ENCODE results near the gene VWA2.

- TF ChIP-seq YY1 (IDR thresholded peaks at IDR 0.05; ENCODE audit: low read depth) (no peak), TCF12 (IDR thresholded peaks at IDR 0.05; ENCODE audit: low read depth) (no peak), CREB1 (IDR thresholded peaks at IDR 0.05; ENCODE audit: low read depth) (no peak), EP300 (IDR thresholded peaks at IDR 0.05; ENCODE audit: borderline replicate concordance) (no peak), CEBPB (IDR thresholded peaks at IDR 0.05) (no peak), EGR1 (IDR thresholded peaks at IDR 0.05) (no peak), FOXM1 (IDR thresholded peaks at IDR 0.05; ENCODE audit: borderline replicate concordance, low read depth) (no peak), TAF1 (IDR thresholded peaks at IDR 0.05; ENCODE audit: low read depth) (no peak), RAD21 (IDR thresholded peaks at IDR 0.05; ENCODE audit: low read depth) (no peak), TEAD4 (IDR thresholded peaks at IDR 0.05) (no peak), NFIC (IDR thresholded peaks at IDR 0.05) (no peak), USF1 (IDR thresholded peaks at IDR 0.05) (no peak)
- TF ChIP-seq, protein P1, sequence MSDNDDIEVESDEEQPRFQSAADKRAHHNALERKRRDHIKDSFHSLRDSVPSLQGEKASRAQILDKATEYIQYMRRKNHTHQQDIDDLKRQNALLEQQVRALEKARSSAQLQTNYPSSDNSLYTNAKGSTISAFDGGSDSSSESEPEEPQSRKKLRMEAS (IDR thresholded peaks at IDR 0.05): no peak
- TF ChIP-seq, protein P2, sequence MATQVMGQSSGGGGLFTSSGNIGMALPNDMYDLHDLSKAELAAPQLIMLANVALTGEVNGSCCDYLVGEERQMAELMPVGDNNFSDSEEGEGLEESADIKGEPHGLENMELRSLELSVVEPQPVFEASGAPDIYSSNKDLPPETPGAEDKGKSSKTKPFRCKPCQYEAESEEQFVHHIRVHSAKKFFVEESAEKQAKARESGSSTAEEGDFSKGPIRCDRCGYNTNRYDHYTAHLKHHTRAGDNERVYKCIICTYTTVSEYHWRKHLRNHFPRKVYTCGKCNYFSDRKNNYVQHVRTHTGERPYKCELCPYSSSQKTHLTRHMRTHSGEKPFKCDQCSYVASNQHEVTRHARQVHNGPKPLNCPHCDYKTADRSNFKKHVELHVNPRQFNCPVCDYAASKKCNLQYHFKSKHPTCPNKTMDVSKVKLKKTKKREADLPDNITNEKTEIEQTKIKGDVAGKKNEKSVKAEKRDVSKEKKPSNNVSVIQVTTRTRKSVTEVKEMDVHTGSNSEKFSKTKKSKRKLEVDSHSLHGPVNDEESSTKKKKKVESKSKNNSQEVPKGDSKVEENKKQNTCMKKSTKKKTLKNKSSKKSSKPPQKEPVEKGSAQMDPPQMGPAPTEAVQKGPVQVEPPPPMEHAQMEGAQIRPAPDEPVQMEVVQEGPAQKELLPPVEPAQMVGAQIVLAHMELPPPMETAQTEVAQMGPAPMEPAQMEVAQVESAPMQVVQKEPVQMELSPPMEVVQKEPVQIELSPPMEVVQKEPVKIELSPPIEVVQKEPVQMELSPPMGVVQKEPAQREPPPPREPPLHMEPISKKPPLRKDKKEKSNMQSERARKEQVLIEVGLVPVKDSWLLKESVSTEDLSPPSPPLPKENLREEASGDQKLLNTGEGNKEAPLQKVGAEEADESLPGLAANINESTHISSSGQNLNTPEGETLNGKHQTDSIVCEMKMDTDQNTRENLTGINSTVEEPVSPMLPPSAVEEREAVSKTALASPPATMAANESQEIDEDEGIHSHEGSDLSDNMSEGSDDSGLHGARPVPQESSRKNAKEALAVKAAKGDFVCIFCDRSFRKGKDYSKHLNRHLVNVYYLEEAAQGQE (IDR thresholded peaks at IDR 0.05; ENCODE audit: low read depth): no peak
Observed at GRCh38 chr10:114252883-114253282, 13.8 kb downstream of the VWA2 start.

All from Ishikawa (cell line).